Heart left ventricle (tissue), 13 donors: ENCODE results near the gene FOXRED2.

Experiments
- CTCF ChIP-seq, 12 donors: fragments of 200-600 bp; sonication (generic) in 4 of 12; IDR thresholded peaks; one replicate each; pipeline versions ENCODE4 v1.5.0 to v1.8.0; 2018 to 2022; ENCODE audit warnings: antibody characterized with exemption in 12 of 12, mild to moderate bottlenecking in 5 of 12
- POLR2A ChIP-seq, 2 donors: fragments of 450-650 bp; IDR thresholded peaks; one replicate each; pipeline ENCODE4 v1.6.1; 2017; ENCODE audit warnings: antibody characterized with exemption in 2 of 2, mild to moderate bottlenecking in 2 of 2, moderate library complexity in 2 of 2
- donor health status: ischemic (EF 13 %, LVEDD 7.1; RV severe dilation, severe dysfunction).
- donor health status: DM: no; HTN: yes; CAD: no.
- donor health status: DM: no; HTN: no; CAD: no.
- donor health status: ischemic (EF 25% LVEDD 6.9; RV normal size, moderate dysfunction).
- donor health status: ischemic (EF 25% LVEDD 5.7; RV mildly dilated, moderate dysfunction).
- donor health status: ischemic (EF 35%, LVEDD 5.7; RV mildly dilated, moderate dysfunction).
- donor health status: nonischemic (EF 11% LVEDD 7.7; RV severe dilation, severe dysfunction).
- donor health status: DM: yes; HTN: yes; CAD: no.
- donor health status: PGD.
- donor health status: ischemic (EF 29% LVEDD 5.4; RV normal size, mild dysfunction).
- donor health status: nonischemic (EF 23%, LVEDD 6.1; RV moderate dilation, normal function).

DNA sequence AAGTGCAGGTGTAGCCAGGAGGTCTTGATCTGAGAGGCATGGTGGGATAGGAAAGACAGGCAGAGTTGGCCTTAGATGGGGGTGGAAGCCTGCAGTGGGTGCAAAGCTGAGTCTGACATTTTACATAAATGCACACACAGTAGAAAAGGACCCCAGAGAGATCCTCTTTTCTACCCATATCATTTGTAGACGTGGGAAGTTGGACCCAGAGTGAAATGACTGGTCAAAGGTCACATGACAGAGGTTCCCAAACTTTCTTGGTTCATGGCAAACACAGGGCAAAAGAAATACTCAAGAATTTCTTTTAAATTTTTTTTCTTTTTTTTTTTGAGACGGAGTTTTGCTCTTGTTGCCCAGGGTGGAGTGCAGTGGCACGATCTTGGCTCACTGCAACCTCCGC lies 6.2 kb upstream of the FOXRED2 start:
- TF ChIP-seq CTCF (IDR thresholded peaks at IDR 0.05) = no peak
- TF ChIP-seq POLR2A (IDR thresholded peaks at IDR 0.05) = no peak
